Eye (tissue), 1 donor: ENCODE data around the gene ONECUT3.
"Not testable (repeated sequence)": the region's sequence is repeated elsewhere in the genome, so short reads cannot be mapped to it uniquely, and the experiment has no call there.

Experiments used
- DNase-seq: peaks from one replicate; pipeline ENCODE4 v3.0.0-alpha.2; 2015

The ONECUT3 gene

GRCh38 chr19:1756705-1757465, 3.6 kb downstream of the ONECUT3 start:
- DNase-seq: no peak

GRCh38 chr19:1757468-1758230, 4.3 kb downstream of the ONECUT3 start:
- DNase-seq: no peak

DNA sequence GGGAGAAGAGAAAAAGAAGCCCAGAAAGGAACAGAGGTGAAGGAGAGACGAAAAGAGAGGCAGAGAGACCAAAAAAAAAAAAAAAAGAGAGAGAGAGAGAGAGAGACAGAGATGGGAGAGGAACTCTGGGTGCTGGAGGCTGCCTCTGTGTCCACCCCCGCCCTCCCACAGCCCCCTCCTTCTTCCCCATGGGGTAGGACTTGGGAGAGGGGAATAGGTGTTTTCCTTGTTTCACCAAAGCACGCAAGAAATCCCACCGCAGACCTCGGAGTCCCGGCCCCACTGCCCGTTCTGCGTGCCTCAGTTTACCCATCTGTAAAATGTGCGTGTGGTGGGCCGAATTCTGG, 4.9 kb downstream of the ONECUT3 start:
- DNase-seq: no peak

DNA sequence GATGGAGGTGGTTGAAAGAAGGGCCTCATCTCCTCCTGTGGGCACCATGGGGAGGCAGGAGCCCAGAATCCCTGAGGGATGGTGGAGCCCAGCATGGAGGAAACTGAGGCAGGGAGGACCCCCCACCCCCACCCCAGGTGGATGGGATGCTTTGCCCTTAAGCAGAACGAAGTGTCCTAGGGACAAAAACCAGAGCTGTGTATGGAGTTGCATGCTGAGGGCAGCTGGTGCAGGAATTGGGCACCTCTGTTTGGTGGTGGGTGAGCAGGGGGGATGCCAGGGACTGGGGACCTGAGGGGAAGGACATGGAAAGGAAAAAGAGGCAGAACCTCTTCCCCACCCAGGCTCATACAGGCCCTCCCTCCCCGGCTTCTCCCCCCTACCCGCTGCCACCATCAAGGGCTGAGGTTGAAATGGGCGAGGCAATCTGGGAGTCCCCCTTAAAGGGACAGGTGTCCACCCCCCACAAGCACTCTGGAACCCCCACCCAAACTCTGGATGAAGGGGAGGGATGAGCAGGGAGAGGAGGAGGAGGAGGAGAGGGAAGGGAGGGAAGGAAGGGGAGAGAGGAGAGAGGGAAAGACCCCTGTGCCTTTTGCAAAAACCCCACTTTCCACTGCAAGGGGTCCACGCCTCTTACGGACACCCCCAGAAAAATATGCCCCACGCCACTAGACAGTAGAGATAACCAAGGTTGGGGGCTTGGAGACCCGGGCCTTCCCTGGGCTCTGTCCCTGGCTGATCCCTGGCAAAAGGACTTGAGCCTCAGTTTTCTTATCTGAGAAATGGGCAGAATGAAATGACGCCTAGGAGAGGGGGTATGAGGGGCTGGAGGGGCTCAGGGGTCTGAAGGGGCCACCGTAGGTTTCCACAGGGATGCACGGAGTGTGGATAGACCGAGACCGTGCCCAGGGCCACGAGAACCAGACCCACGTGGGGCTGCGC, 5.9 kb downstream of the ONECUT3 start:
- DNase-seq: no peak

DNA sequence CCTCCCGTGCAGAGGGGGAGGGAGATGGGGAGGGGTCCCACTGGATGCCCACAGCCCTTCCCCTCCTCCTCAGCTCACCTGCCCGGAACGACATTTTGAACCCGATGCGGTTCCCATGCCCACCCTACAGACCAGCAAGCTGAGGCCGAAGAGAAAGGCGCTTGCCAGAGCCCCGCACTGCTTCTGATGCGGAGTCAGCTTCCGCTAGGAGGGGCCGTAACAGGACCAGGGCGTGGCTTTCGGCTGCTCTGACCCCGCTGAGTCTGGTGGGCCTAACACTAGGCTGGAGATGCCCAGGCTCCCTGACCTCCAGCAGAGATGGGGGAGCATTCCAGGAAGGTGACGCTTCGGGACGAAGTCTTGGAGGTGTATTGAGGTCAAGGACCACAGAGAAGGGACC, 6.7 kb downstream of the ONECUT3 start:
- no peak for DNase-seq

- DNase-seq: not testable (repeated sequence)
Measured at GRCh38 chr19:1760786-1761527, 7.7 kb downstream of the ONECUT3 start.

GRCh38 chr19:1761528-1762242, 8.4 kb downstream of the ONECUT3 start:
- DNase-seq: no peak

DNA sequence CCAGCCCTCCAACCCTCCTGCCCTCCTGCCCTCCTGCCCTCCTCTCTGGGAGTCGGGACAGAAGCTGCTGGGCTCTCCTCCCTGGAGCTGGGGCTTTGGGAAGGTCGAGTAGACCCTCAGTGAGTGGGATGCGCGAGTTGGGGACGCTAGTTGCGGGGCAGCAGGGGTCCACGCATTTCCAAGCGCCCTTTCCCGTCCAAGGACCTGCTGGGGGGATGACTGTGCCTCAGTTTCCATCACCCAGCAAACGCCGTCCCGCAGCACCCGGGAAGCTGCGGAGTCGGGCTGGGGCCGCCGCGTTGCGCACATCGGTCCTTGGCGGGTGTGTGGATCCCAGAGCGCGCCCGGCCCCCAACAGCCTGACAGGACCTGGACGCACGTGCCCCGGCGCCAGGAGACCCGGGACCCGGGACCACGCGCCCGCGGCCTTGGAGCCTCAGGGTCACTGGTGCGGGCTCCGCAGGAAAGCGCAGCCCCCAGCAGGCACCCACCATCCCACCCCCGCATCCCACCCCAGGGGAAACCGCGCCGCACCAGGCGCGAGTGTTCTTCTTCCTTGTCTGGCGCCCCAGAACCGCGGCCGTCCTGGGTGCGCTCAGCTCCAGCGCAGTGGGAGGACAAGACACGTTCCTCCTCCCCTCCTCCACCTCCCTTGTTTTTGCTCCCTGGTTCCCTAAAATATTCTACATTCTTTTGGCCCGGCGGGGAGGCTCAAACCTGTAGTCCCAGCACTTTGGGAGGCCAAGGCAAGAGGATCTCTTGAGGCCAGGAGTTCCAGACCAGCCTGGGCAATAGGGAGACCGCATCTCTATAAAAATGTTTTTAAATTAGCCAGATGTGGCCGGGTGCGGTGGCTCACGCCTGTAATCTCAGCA, 9.2 kb downstream of the ONECUT3 start:
- DNase-seq: no peak

GRCh38 chr19:1763648-1764639, 10.6 kb downstream of the ONECUT3 start:
- DNase-seq: peak; percentile 24

GRCh38 chr19:1764729-1765128, 11.4 kb downstream of the ONECUT3 start:
- peak; percentile 51 for DNase-seq

GRCh38 chr19:1765232-1765903, 12.1 kb downstream of the ONECUT3 start:
- DNase-seq: peak; percentile 72

DNA sequence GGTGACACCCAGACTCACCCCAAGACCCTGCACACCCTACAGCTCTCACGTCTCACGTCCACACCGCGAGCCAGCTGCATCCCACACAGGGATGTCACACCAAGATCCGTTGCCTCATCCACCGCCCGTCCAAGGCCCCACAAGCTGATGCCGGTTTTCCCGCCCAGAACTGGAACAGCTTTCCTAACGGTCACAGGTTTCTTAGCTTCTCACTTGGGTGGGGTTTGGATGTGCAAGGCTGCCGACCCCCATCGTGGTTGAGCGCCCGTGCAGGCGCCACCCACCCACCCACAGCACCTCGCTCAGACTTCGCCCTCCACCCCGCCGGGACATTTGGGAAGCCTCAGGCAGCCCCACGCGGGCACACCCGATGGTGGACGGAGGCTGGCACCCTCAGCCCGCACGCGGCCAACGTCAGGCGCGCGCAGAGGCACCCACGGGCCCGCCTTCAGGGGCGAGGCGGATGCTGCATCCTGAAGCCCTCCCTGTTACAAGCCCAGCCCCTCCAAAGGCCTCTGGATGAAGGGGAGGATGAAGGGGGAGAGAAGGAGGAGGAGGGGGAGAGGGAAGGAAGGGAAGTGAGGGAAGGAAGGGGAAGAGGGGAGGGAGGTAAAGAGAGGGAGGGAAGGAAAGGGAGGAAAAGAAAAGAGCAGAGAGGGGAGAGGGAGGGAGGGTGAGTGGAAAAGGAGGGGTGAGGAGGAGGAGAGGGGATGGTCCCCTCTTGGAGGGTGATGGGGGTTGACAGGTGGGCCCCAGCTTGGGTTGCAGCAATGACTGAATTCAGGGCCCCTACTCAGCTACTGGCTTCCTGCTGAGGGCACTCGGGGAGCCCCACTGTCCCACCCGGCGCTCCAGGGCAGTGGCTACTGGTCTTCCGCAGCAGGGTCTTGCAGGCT, 12.8 kb downstream of the ONECUT3 start:
- no peak for DNase-seq

- no peak for DNase-seq
Measured at GRCh38 chr19:1766800-1767352, 13.6 kb downstream of the ONECUT3 start.

DNA sequence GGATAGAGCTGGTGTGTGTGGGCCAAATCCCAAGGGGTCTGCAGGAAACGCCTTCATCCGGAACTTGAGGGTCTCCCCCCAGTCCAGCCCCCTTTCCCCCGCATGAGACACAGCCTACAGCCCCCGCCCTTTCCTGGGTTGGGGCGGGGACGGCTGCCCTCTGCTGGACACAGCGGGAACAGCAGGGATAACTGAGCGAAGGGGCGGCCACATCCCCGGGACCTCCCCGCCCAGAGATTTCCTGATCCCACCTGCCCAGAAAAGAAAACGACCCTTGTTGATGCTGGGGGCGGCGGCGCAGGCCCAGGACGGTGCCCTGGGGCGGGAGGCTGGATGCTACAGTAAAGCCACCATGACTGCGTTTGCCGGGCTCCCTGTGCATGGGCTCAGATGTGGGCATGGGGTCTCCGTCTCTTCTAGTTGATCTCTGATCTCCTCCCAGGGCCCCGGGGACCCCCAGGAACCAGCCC, 14.2 kb downstream of the ONECUT3 start:
- peak; percentile 85 for DNase-seq

DNA sequence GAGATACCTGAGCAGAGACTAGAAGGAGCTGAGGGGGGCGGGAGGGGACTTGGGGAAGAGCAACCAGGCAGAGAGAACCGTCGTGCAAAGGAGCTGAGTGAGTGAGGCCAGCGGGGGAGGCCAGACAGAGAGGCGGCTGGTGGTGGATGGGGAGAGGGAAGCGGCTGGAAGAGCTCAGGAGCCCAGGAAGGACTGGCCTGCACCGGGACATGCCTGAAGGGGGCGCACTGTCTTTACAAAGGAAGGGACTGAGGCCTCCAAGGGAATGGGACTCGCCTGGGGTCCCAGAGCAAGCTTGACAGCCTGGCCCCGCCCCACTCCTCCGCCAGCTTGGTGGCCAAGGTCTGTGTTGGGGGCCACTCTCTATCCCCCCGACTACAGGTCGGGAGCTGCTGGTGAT, 14.9 kb downstream of the ONECUT3 start:
- peak; percentile 66 for DNase-seq

DNA sequence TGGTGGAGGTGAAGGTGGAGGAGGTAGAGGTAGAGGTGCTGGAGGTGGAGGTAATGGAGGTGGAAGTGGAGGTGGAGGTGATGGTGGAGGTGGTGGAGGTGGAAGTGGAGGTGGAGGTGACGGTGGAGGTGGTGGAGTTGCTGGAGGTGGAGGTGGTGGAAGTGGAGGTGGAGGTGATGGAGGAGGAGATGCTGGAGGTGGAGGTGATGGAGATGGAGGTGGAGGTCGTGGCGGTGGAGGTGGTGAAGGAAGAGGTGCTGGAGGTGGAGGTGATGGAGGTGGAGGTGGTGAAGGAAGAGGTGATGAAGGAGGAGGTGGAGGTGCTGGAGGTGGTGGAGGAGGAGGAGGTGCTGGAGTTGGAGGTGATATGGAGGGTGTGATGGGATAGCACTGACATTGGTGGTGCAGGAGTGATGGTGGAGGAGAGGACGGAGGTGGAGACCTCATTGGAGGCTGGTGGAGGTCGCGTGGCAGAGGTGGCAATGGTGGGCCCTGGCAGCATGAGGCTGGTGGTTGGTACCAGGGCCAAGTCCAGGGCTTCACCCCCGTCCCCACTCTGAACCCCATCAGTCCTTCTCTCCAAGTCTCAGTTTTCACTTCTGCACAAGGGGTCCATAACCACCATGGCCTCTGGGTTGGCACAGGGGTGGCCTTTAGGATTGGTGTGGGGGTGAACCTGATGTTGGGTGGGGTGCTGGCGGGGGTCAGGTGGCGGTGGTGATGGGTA, 15.8 kb downstream of the ONECUT3 start:
- no peak for DNase-seq

GRCh38 chr19:1769645-1769985, 16.3 kb downstream of the ONECUT3 start:
- DNase-seq: peak; percentile 62
